ENCODE results near the gene HIC2. TPM values are rescaled to one million over a fixed set of nuclear protein-coding genes. Genes with fewer than 3 reads are reported as not detected.

Gene HIC2, protein sequence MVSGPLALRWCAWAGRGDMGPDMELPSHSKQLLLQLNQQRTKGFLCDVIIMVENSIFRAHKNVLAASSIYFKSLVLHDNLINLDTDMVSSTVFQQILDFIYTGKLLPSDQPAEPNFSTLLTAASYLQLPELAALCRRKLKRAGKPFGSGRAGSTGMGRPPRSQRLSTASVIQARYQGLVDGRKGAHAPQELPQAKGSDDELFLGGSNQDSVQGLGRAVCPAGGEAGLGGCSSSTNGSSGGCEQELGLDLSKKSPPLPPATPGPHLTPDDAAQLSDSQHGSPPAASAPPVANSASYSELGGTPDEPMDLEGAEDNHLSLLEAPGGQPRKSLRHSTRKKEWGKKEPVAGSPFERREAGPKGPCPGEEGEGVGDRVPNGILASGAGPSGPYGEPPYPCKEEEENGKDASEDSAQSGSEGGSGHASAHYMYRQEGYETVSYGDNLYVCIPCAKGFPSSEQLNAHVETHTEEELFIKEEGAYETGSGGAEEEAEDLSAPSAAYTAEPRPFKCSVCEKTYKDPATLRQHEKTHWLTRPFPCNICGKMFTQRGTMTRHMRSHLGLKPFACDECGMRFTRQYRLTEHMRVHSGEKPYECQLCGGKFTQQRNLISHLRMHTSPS
- 5.6 and 6.7 TPM in 2 replicates for total RNA-seq (2014; rRNA removed; shearing (Covaris generic))

DNA sequence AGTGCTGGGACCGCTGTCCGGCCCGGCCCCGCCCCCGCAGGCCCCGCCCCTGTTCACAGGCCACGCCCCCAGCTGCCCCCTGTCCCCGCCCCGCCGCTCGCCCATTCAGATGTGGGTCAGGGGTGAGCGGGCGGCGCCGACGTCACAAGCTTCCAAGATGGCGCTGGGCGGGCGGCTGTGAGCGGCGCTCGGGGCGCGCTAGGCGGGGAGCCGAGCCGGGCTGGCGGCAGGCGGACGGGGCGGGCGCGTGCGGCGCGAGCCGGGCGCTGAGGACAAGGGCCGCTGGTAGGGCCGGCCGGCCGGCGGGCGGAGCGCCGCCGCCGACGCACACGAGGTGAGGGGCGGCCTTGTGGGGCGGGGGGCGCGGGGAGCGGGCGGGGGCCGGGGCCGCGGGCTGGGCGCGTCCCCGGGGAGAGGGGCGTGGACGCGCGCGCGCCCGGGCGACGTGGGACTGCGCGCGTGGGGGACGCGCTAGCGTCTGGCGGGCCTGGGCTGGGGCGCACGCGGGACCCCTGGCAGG is at the start of gene HIC2:
HIC2 (plus strand) TSS at position 145 of the 520 bp plus-strand sequence. CDS start 25,461 bp downstream, outside the sequence.

DNA sequence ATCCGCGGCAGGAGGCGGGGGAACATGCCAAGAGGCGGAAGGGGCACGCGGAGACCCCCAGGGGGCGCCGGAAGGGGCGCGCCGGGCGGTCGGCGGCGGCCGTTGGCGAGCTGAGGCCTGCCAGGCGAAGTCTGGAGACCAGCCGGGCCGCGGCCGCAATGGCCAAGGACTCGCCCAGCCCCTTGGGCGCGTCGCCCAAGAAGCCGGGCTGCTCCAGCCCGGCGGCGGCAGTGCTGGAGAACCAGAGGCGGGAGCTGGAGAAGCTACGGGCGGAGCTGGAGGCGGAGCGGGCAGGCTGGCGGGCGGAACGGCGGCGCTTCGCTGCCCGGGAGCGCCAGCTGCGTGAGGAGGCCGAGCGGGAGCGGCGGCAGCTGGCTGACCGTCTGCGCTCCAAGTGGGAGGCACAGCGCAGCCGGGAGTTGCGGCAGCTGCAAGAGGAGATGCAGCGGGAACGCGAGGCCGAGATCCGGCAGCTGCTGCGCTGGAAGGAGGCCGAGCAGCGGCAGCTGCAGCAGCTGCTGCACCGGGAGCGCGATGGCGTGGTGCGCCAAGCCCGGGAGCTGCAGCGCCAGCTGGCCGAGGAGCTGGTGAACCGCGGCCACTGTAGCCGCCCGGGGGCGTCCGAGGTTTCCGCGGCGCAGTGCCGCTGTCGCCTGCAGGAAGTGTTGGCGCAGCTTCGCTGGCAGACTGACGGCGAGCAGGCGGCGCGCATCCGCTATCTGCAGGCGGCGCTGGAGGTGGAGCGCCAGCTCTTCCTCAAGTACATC is 33.3 kb upstream of the HIC2 start, which contains the start of gene RIMBP3B:
RIMBP3B (plus strand) TSS at position 51 of the 767 bp plus-strand sequence; CDS start at position 159, 108 bp downstream.

GRCh38 chr22:21467337-21468193 is 50.4 kb downstream of the HIC2 start, which contains the start of gene TMEM191C:
Gene TMEM191C, plus strand, starts transcription at chr22:21467387. Its CDS starts 73 bp downstream, at chr22:21467460.

Small RNA genes within 50 kb of the gene (small RNA-seq; reads per million reads assigned to genes)
- gene RF00492 = not detected
- gene RN7SKP63 = not detected

Other genes with a start within 250 kb of the HIC2 start
- 0.53 TPM in 2 replicates for gene RIMBP3B, start 33.6 kb upstream of the HIC2 start, total RNA-seq (2014; rRNA removed; shearing (Covaris generic))
- gene TMEM191C, start 50.0 kb downstream of the HIC2 start, total RNA-seq (2014; rRNA removed; shearing (Covaris generic)) = 0.53 and 1.8 TPM in 2 replicates
- gene RIMBP3C, start 134.1 kb downstream of the HIC2 start, total RNA-seq (2014; rRNA removed; shearing (Covaris generic)) = 0.03 TPM in 1 of 2 replicates, not detected in the other
- 32.3 and 34.1 TPM in 2 replicates for gene UBE2L3, start 150.3 kb downstream of the HIC2 start, total RNA-seq (2014; rRNA removed; shearing (Covaris generic))
- 59.2 and 72.3 TPM in 2 replicates for gene YDJC, start 212.7 kb downstream of the HIC2 start, total RNA-seq (2014; rRNA removed; shearing (Covaris generic))
- not detected in 2 replicates for gene CCDC116, start 215.4 kb downstream of the HIC2 start, total RNA-seq (2014; rRNA removed; shearing (Covaris generic))
- 38.8 and 67.4 TPM in 2 replicates for gene SDF2L1, start 224.9 kb downstream of the HIC2 start, total RNA-seq (2014; rRNA removed; shearing (Covaris generic))
- 27.7 and 29.0 TPM in 2 replicates for gene PPIL2, start 248.6 kb downstream of the HIC2 start, total RNA-seq (2014; rRNA removed; shearing (Covaris generic))

Measured in A375 (cell line).